ENCODE data around the gene LIMCH1.

The LIMCH1 gene

GRCh38 chr4:41599192-41599786 lies 61.3 kb downstream of the LIMCH1 start:
- H3K4me1 ChIP-seq (ENCODE audit: control insufficient read depth in 1 of 2, insufficient read depth in 1 of 2, low read depth in 1 of 2, low read length in 1 of 2): no peaks in the 10 kb centered on the region
- H3K27me3 ChIP-seq: no peaks in the 10 kb centered on the region
- H3K9me3 ChIP-seq: no peaks in the 10 kb centered on the region
- H3K4me3 ChIP-seq (ENCODE audit: low read depth in 1 of 2, low read length in 1 of 2): no peak overlapping the region
- H3K36me3 ChIP-seq: no peaks in the 10 kb centered on the region
- no peak for TF ChIP-seq CTCF (IDR thresholded peaks at IDR 0.05)
- H3K27ac ChIP-seq: no peak overlapping the region

DNA sequence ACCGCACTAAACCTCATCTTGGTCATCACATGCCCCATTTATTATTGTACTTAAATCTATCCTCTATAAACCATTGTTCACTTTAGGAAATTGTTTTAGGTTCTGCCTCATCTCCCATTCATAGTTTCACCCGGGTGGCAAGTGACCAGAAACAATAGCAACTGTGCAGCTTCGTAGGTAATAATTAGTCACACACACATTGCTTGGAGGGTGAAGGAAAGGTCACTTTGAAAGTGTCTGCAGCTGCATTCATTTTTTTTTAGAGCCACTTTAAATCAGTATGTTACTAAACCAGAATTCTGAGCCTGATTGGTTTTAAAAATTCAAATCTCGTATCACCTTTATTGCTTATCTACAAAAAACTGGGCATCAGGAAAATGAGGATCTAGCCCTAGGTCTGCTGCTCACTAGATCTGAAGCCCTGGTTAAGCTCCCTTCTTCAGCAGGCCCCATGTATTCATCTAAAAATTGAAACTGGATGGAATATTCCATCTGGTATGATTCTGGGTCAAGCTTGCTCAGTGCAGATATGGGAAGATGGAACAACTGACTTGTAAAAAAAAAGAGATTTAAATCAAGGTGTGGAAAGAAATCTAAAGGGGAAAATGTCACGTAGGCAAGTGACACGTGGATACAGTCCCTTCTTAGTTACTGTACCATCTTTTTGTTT lies 62.4 kb downstream of the LIMCH1 start:
- H3K4me3 ChIP-seq (ENCODE audit: low read depth in 1 of 2, low read length in 1 of 2): no peak overlapping the region
- H3K27ac ChIP-seq: no peak overlapping the region
- H3K36me3 ChIP-seq: no peaks in the 10 kb centered on the region

GRCh38 chr4:41601025-41601424 lies 63.1 kb downstream of the LIMCH1 start:
- no peaks in the 10 kb centered on the region for H3K4me1 ChIP-seq (ENCODE audit: control insufficient read depth in 1 of 2, insufficient read depth in 1 of 2, low read depth in 1 of 2, low read length in 1 of 2)
- TF ChIP-seq CTCF (IDR thresholded peaks at IDR 0.05): no peak

More for the DNA sequence above, 62.4 kb downstream of the LIMCH1 start:
- no peaks in the 10 kb centered on the region for H3K27me3 ChIP-seq
- no peaks in the 10 kb centered on the region for H3K9me3 ChIP-seq
- no peaks in the 10 kb centered on the region for H3K4me1 ChIP-seq (ENCODE audit: control insufficient read depth in 1 of 2, insufficient read depth in 1 of 2, low read depth in 1 of 2, low read length in 1 of 2)
- TF ChIP-seq CTCF (IDR thresholded peaks at IDR 0.05): no peak

DNA sequence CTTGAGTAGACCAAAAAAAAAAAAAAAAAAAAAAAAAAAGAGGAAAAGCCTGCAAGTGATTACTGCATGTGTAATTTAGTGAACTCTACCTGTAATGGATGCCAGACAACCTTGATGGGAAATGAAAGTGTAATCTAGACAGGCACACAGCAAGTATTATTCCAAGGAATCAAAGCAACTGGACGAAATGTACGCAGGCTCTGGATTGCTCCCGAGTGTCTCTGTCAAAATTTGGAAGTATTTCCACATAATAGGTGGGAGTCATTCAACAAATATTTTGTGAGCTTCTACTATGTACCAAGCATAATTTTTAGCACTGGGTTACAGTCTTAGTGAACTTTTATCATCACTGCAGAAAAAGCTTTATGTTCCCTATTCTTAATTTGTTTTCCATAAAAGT lies 64.2 kb downstream of the LIMCH1 start:
- Histone ChIP-seq H3K27ac (no peak overlapping the region), H3K4me1 (ENCODE audit: control insufficient read depth in 1 of 2, insufficient read depth in 1 of 2, low read depth in 1 of 2, low read length in 1 of 2) (no peaks in the 10 kb centered on the region), H3K36me3 (no peaks in the 10 kb centered on the region), H3K27me3 (no peaks in the 10 kb centered on the region), H3K4me3 (ENCODE audit: low read depth in 1 of 2, low read length in 1 of 2) (no peak overlapping the region), H3K9me3 (no peaks in the 10 kb centered on the region)
- TF ChIP-seq CTCF (IDR thresholded peaks at IDR 0.05): no peak

More at GRCh38 chr4:41601025-41601424, 63.1 kb downstream of the LIMCH1 start:
- no peak overlapping the region for H3K4me3 ChIP-seq (ENCODE audit: low read depth in 1 of 2, low read length in 1 of 2)
- H3K36me3 ChIP-seq: no peaks in the 10 kb centered on the region
- no peaks in the 10 kb centered on the region for H3K9me3 ChIP-seq
- no peak overlapping the region for H3K27ac ChIP-seq
- H3K27me3 ChIP-seq: no peaks in the 10 kb centered on the region

DNA sequence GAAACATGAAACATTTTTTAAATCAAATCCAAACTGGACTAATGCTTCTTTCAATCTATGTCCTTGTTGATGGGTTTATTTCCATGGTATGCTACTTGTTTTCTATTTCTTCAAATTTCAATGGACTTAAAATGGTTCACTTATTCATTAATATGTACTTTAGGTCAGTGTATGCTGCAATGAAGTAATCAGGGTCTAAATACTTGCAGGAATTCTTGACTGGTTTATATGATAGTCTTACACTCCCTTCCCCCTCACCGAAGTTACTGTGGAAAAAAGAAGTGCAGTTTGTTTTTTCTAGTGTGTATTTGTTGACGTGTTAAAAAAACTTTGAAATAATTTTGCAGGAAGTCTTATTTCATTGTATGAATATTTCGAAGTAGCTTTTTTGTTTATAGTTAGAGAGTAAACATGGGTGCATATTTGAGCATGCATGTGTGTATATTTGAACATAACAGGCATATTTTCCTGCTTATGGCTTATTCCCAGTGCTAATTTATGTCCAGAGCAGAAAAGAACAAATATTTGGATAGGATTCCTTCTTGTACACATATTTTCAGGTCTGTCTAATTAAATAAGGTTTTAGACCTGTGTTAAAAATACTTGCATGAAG lies 65.0 kb downstream of the LIMCH1 start:
- Histone ChIP-seq H3K9me3 (no peaks in the 10 kb centered on the region), H3K27ac (no peak overlapping the region), H3K36me3 (no peaks in the 10 kb centered on the region), H3K4me1 (ENCODE audit: control insufficient read depth in 1 of 2, insufficient read depth in 1 of 2, low read depth in 1 of 2, low read length in 1 of 2) (no peaks in the 10 kb centered on the region), H3K27me3 (no peaks in the 10 kb centered on the region), H3K4me3 (ENCODE audit: low read depth in 1 of 2, low read length in 1 of 2) (no peak overlapping the region)
- no peak for TF ChIP-seq CTCF (IDR thresholded peaks at IDR 0.05)
